Left lung (tissue), 10 donors: ENCODE data around the gene JMJD1C. TPM values are rescaled to one million over a fixed set of nuclear protein-coding genes. Genes with fewer than 3 reads are reported as not detected.
A peak's percentile ranks its signal among the peaks of the same experiment; 100 is the strongest.
"Not testable (repeated sequence)": the region's sequence is repeated elsewhere in the genome, so short reads cannot be mapped to it uniquely, and the experiment has no call there.

ENCODE experiments used
- ATAC-seq: fragments of 200-7000 bp; cut with Tn5 transposase; one replicate; pipeline ENCODE4 v1.9.1; 2020; ENCODE audit warnings: moderate library complexity
- DNase-seq, 4 donors: peaks; one replicate each; pipeline ENCODE4 v3.0.0-alpha.2; 2013 to 2020
- H3K27ac ChIP-seq, 2 donors: fragments of 200-600 bp; sonication (generic) in 1 of 2; one replicate each; pipeline versions ENCODE4 v1.5.0 to v1.8.0; 2020 to 2021
- H3K27me3 ChIP-seq, 2 donors: fragments of 200-600 bp; sonication (generic) in 1 of 2; one replicate each; pipeline versions ENCODE4 v1.5.0 to v1.8.0; 2020 to 2021
- H3K36me3 ChIP-seq, 2 donors: fragments of 200-600 bp; sonication (generic) in 1 of 2; one replicate each; pipeline versions ENCODE4 v1.5.0 to v1.8.0; 2020 to 2021
- H3K4me1 ChIP-seq, 2 donors: fragments of 200-600 bp; one replicate each; pipeline ENCODE4 v1.8.0; 2021
- H3K4me3 ChIP-seq, 2 donors: fragments of 200-600 bp; sonication (generic) in 1 of 2; one replicate each; pipeline versions ENCODE4 v1.5.0 to v1.8.0; 2020 to 2021; ENCODE audit warnings: mild to moderate bottlenecking in 1 of 2
- H3K9me3 ChIP-seq, 2 donors: fragments of 200-600 bp; sonication (generic) in 1 of 2; one replicate each; pipeline versions ENCODE4 v1.5.0 to v1.8.0; 2020 to 2021
- CTCF ChIP-seq, 2 donors: fragments of 200-600 bp; sonication (generic) in 1 of 2; IDR thresholded peaks; one replicate each; pipeline versions ENCODE4 v1.5.0 to v1.8.0; 2021; ENCODE audit warnings: antibody characterized with exemption in 2 of 2
- intact Hi-C, 2 donors: fragments of 100-400 bp; cut with DNase I; formaldehyde crosslinking; loops; one replicate each; pipeline versions ENCODE4 v1.11.2 to v1.14.2; 2022
- polyA plus RNA-seq, 6 donors: library from polyadenylated mRNA; unstranded; fragments of 120-200 nt; gene quantifications; one replicate each; pipeline ENCODE4 v1.2.1, GENCODE V29; 2013; ENCODE audit not compliant: insufficient read length in 6 of 6
- total RNA-seq, 2 donors: library from RNA; stranded (reverse); fragmentation: NEBNext Ultra II Directional; extraction: Animal tissue kit (Norgen Biotek cat#: 25700); gene quantifications; one replicate each; pipeline ENCODE4 v1.2.1, GENCODE V29; 2021
- donor health status: DM: no; HTN: yes; CAD: no.
- donor health status: DM: no; HTN: no; CAD: no.

Gene JMJD1C
- total and polyA plus RNA-seq, 8 donors: 68.0 to 130 (median 98.6) TPM

- ATAC-seq (no peak), DNase-seq (no peak)
- H3K9me3 ChIP-seq: no peaks in the 10 kb centered on the region
- intact Hi-C loops: no loop called here
- H3K4me3 ChIP-seq: no peak overlapping the region
- no peaks in the 10 kb centered on the region for H3K4me1 ChIP-seq
- no peak for TF ChIP-seq CTCF (IDR thresholded peaks at IDR 0.05)
- no peaks in the 10 kb centered on the region for H3K36me3 ChIP-seq
- H3K27ac ChIP-seq: no peak overlapping the region
- no peaks in the 10 kb centered on the region for H3K27me3 ChIP-seq
These were observed 179.0 kb downstream of the JMJD1C start for GRCh38 chr10:63286754-63287264.

- intact Hi-C loops: no loop called here
- H3K9me3 ChIP-seq: no peaks in the 10 kb centered on the region
- TF ChIP-seq CTCF (IDR thresholded peaks at IDR 0.05): no peak
- H3K4me3 ChIP-seq: no peak overlapping the region
- no peak for ATAC-seq
- H3K27ac ChIP-seq: no peak overlapping the region
- H3K4me1 ChIP-seq: no peaks in the 10 kb centered on the region
- DNase-seq: no peak
- H3K27me3 ChIP-seq: no peaks in the 10 kb centered on the region
- H3K36me3 ChIP-seq: no peaks in the 10 kb centered on the region
These were observed 179.4 kb downstream of the JMJD1C start for GRCh38 chr10:63286340-63286739.

- H3K27ac ChIP-seq, DNase-seq, H3K4me1 ChIP-seq, H3K4me3 ChIP-seq, intact Hi-C loops, H3K9me3 ChIP-seq, ATAC-seq, H3K36me3 ChIP-seq, H3K27me3 ChIP-seq: not testable (repeated sequence)
These were observed 181.9 kb downstream of the JMJD1C start for GRCh38 chr10:63283901-63284300.

GRCh38 chr10:63283093-63283492 lies 182.7 kb downstream of the JMJD1C start:
- DNase-seq (no peak), ATAC-seq (no peak)
- no peak overlapping the region for H3K4me3 ChIP-seq
- intact Hi-C loops: no loop called here
- no peaks in the 10 kb centered on the region for H3K36me3 ChIP-seq
- no peak overlapping the region for H3K27ac ChIP-seq
- no peaks in the 10 kb centered on the region for H3K27me3 ChIP-seq
- H3K9me3 ChIP-seq: no peaks in the 10 kb centered on the region
- H3K4me1 ChIP-seq: no peaks in the 10 kb centered on the region
- no peak for TF ChIP-seq CTCF (IDR thresholded peaks at IDR 0.05)

GRCh38 chr10:63281967-63282366 lies 183.8 kb downstream of the JMJD1C start:
- Histone ChIP-seq H3K4me1 (no peaks in the 10 kb centered on the region), H3K27ac (no peak overlapping the region), H3K9me3 (no peaks in the 10 kb centered on the region), H3K27me3 (no peaks in the 10 kb centered on the region), H3K36me3 (no peaks in the 10 kb centered on the region), H3K4me3 (no peak overlapping the region)
- DNase-seq (peak in 1 of 4 donors; percentile 46), ATAC-seq (no peak)
- intact Hi-C loops: no loop called here
- no peak for TF ChIP-seq CTCF (IDR thresholded peaks at IDR 0.05)

- DNase-seq (no peak), ATAC-seq (no peak)
- no peak overlapping the region for H3K27ac ChIP-seq
- H3K4me1 ChIP-seq: no peaks in the 10 kb centered on the region
- no peaks in the 10 kb centered on the region for H3K36me3 ChIP-seq
- intact Hi-C loops: no loop called here
- no peaks in the 10 kb centered on the region for H3K27me3 ChIP-seq
- no peaks in the 10 kb centered on the region for H3K9me3 ChIP-seq
- H3K4me3 ChIP-seq: no peak overlapping the region
- TF ChIP-seq CTCF (IDR thresholded peaks at IDR 0.05): no peak
These were observed 185.4 kb downstream of the JMJD1C start for GRCh38 chr10:63280386-63280785.
